Natural killer cell (primary cell): ENCODE results near the gene AIFM3. TPM values are rescaled to one million over a fixed set of nuclear protein-coding genes. Genes with fewer than 3 reads are reported as not detected.

Source experiments
- ATAC-seq, 3 donors: fragments of 150-1000 bp in 2 of 3; fragments of 200-7000 bp in 1 of 3; cut with Tn5 transposase; 1 replicate in 1 of 3; 2 replicates in 2 of 3; pipeline ENCODE4 v1.10.0; 2021; ENCODE audit warnings: mild to moderate bottlenecking in 2 of 3, moderate library complexity in 2 of 3
- DNase-seq, 2 donors: peaks; one replicate each; pipeline versions ENCODE4 v3.0.0 to v3.0.0-alpha.2; 2013 to 2021; ENCODE audit warnings: mixed read lengths in 1 of 2
- H3K27ac ChIP-seq: one replicate; pipeline ENCODE4 v1.5.1; 2013; ENCODE audit warnings: mild to moderate bottlenecking, low read length
- H3K27me3 ChIP-seq: one replicate; pipeline ENCODE4 v1.6.1; 2013; ENCODE audit warnings: low read length; ENCODE audit not compliant: control insufficient read depth, insufficient read depth
- H3K36me3 ChIP-seq: one replicate; pipeline ENCODE4 v1.6.1; 2013; ENCODE audit warnings: low read length; ENCODE audit not compliant: control insufficient read depth, insufficient read depth
- H3K4me1 ChIP-seq: one replicate; pipeline ENCODE4 v1.6.1; 2013; ENCODE audit warnings: low read length; ENCODE audit not compliant: control insufficient read depth, insufficient read depth
- H3K4me3 ChIP-seq: one replicate; pipeline ENCODE4 v1.5.1; 2013; ENCODE audit warnings: low read length
- H3K9me3 ChIP-seq: one replicate; pipeline ENCODE4 v1.6.1; 2013; ENCODE audit warnings: low read length; ENCODE audit not compliant: control insufficient read depth, insufficient read depth
- H3K27ac Mint-ChIP-seq, 2 donors: one replicate each; pipeline ENCODE4 v1.8.0; 2022; ENCODE audit warnings: mild to moderate bottlenecking in 2 of 2, mixed read lengths in 2 of 2, moderate library complexity in 1 of 2
- H3K27me3 Mint-ChIP-seq, 2 donors: one replicate each; pipeline ENCODE4 v1.8.0; 2022; ENCODE audit warnings: low read depth in 2 of 2, mixed read lengths in 2 of 2
- H3K36me3 Mint-ChIP-seq: one replicate; pipeline ENCODE4 v1.8.0; 2022; ENCODE audit warnings: mixed read lengths
- H3K4me1 Mint-ChIP-seq, 2 donors: one replicate each; pipeline ENCODE4 v1.8.0; 2022; ENCODE audit warnings: mixed read lengths in 2 of 2
- H3K4me3 Mint-ChIP-seq: one replicate; pipeline ENCODE4 v1.8.0; 2022; ENCODE audit warnings: mild to moderate bottlenecking, moderate library complexity, mixed read lengths
- H3K9me3 Mint-ChIP-seq, 2 donors: one replicate each; pipeline ENCODE4 v1.8.0; 2022; ENCODE audit warnings: mixed read lengths in 2 of 2
- WGBS: methylation state at CpG from one replicate; pipeline ENCODE4 v1.1.7; 2013; ENCODE audit warnings: missing lambda C conversion rate; ENCODE audit not compliant: insufficient coverage; 5-methylcytosine and 5-hydroxymethylcytosine counted together
- intact Hi-C: fragments of 100-400 bp; cut with micrococcal nuclease; formaldehyde crosslinking; loops from one replicate; pipeline ENCODE4 v1.14.2; 2022
- total RNA-seq, 4 donors: library from RNA; stranded (reverse); fragments of 120-200 nt in 1 of 4; gene quantifications; one replicate each; pipeline versions ENCODE4 v1.2.3 to v1.2.4, GENCODE V29; 2013 to 2022
- TF ChIP-seq, protein P1 (sequence below): fragments of 200-600 bp; IDR thresholded peaks from one replicate; pipeline ENCODE4 v1.8.0; 2022; ENCODE audit warnings: antibody characterized with exemption

Gene AIFM3
- total RNA-seq, 3 donors from 2014 or later (not counting 1 experiment from before 2014, with no cell fraction given) = 1.5 to 2.3 (median 2.2) TPM

DNA sequence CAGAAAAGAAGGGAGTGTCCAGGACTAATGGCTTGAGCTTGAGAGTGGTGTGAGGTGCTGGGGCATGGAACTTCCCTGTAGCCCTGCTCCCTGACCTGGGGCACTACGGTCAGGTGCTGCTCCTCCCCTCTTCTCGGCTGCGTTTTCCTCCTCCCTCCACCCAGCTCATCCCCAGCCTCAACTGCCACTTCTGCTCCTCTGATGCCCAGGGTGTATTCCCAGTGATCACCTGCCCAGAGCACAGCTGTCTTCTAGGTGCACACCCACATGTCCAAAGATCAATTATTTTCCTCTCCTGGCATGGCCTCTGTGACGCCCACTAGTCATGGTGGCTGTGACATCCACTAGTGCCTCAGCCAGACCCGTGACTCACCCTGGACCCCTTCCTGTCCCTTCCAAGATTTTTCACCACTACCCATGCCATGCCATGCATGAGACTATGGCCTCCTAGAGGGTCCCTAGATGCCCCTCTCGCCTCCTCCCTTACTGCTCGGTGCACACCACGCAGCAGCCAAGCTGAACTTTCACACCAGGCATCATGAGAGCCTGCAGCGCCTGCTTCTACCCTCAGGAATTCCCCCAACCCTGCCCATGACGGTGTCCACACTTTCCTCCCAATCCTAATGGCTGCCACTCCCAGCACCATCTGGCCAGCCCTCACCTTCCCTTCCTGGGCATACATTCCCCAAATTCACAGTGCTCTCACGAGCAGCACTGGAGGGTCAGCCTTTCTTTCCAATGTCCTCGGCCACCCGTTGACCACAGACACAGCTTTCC lies 49.8 kb downstream of the AIFM3 start:
- DNase-seq = no peak

DNA sequence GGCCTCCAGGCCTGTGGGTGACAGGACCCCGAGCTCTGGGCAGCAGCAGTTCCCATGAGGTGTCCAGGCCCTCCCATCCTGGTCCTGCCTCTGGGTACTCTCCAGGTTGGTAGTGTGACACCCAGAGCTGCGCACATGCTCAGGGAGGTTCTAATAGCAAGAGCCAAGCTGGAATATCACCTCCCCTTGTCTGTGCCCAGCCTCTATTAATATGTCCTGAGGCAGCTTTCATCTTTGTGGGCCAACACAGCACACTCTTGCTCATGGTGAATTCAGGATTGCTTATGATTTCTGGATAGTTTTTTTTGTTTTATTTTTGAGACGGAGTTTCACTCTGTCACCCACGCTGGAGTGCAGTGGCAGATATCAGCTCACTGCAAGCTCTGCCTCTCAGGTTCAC lies 51.3 kb downstream of the AIFM3 start:
- Histone ChIP-seq H3K27me3 (no peaks in the 10 kb centered on the region), H3K9me3 (no peaks in the 10 kb centered on the region), H3K27ac (no peak overlapping the region), H3K36me3 (no peaks in the 10 kb centered on the region), H3K4me3 (no peak overlapping the region), H3K4me1 (peaks cover 28% of the 10 kb centered on the region)
- H3K27me3 Mint-ChIP-seq = no peaks in the 10 kb centered on the region
- TF ChIP-seq, protein P1, sequence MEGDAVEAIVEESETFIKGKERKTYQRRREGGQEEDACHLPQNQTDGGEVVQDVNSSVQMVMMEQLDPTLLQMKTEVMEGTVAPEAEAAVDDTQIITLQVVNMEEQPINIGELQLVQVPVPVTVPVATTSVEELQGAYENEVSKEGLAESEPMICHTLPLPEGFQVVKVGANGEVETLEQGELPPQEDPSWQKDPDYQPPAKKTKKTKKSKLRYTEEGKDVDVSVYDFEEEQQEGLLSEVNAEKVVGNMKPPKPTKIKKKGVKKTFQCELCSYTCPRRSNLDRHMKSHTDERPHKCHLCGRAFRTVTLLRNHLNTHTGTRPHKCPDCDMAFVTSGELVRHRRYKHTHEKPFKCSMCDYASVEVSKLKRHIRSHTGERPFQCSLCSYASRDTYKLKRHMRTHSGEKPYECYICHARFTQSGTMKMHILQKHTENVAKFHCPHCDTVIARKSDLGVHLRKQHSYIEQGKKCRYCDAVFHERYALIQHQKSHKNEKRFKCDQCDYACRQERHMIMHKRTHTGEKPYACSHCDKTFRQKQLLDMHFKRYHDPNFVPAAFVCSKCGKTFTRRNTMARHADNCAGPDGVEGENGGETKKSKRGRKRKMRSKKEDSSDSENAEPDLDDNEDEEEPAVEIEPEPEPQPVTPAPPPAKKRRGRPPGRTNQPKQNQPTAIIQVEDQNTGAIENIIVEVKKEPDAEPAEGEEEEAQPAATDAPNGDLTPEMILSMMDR = no peak
- H3K4me3 Mint-ChIP-seq = no peak overlapping the region
- H3K27ac Mint-ChIP-seq = no peak overlapping the region
- no peak for DNase-seq
- H3K4me1 Mint-ChIP-seq = peaks cover 16 to 29% of the 10 kb centered on the region in 2 donors
- no peak for ATAC-seq
- no peaks in the 10 kb centered on the region for H3K36me3 Mint-ChIP-seq
- 90% methylated on average over 4 of the region's 4 CpGs for WGBS
- no peaks in the 10 kb centered on the region for H3K9me3 Mint-ChIP-seq
- intact Hi-C loops = no loop called here

More for the DNA sequence above, 49.8 kb downstream of the AIFM3 start:
- no peak overlapping the region for H3K4me3 ChIP-seq
- intact Hi-C loops = no loop called here
- H3K9me3 ChIP-seq = no peaks in the 10 kb centered on the region
- H3K9me3 Mint-ChIP-seq = no peaks in the 10 kb centered on the region
- no peaks in the 10 kb centered on the region for H3K27me3 Mint-ChIP-seq
- H3K27me3 ChIP-seq = no peaks in the 10 kb centered on the region
- 88% methylated on average over 13 of the region's 13 CpGs for WGBS
- H3K36me3 Mint-ChIP-seq = no peaks in the 10 kb centered on the region
- H3K27ac Mint-ChIP-seq = peak overlapping the region; percentile 9 to 61
- no peak overlapping the region for H3K27ac ChIP-seq
- no peak for ATAC-seq
- H3K36me3 ChIP-seq = no peaks in the 10 kb centered on the region
- TF ChIP-seq, protein P1 = no peak
- peaks cover 16 to 31% of the 10 kb centered on the region in 2 donors for H3K4me1 Mint-ChIP-seq
- H3K4me3 Mint-ChIP-seq = peak overlapping the region; percentile 35
- peaks cover 29% of the 10 kb centered on the region for H3K4me1 ChIP-seq

DNA sequence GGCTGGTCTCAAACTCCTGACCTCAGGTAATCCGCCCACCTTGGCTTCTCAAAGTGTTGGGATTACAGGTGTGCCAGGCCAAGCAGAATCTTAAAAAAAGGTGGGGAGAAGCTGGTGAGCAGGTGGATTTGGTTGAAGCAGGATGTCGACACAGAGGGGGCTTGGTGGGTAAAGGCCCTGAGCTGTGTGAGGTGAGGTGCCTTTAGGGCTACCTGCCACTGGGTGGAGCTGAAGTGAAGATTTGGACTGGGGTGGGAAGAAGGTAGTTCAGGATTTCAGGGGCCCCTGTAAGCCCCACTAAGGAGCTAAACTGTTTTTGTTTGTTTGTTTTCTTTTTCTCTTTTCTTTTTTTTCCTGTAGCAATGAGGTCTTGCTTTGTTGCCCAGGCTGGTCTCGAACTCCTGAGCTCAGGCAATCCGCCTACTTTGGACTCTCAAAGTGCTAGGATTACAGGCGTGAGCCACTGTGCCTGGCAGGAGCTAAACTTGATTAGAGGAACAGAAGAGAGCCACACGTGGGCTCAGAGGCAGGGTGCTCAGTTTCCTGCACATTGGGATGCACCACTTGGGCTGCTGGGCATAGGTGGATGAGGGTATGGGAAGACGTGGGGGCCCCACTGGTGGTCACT lies 53.9 kb downstream of the AIFM3 start:
- Histone ChIP-seq H3K36me3 (no peaks in the 10 kb centered on the region), H3K4me3 (no peak overlapping the region), H3K9me3 (no peaks in the 10 kb centered on the region), H3K27ac (no peak overlapping the region), H3K27me3 (no peaks in the 10 kb centered on the region), H3K4me1 (peaks cover 11% of the 10 kb centered on the region)
- TF ChIP-seq, protein P1 = no peak
- H3K4me1 Mint-ChIP-seq = peaks cover 6 to 18% of the 10 kb centered on the region in 2 donors
- H3K27me3 Mint-ChIP-seq = no peaks in the 10 kb centered on the region
- 67% methylated on average over 7 of the region's 7 CpGs for WGBS
- no peak overlapping the region for H3K4me3 Mint-ChIP-seq
- intact Hi-C loops = no loop called here
- no peak overlapping the region for H3K27ac Mint-ChIP-seq
- H3K36me3 Mint-ChIP-seq = no peaks in the 10 kb centered on the region
- DNase-seq (peak in 1 of 2 donors; percentile 49), ATAC-seq (peak in 2 of 3 donors; percentile 52 to 69)
- H3K9me3 Mint-ChIP-seq = no peaks in the 10 kb centered on the region
